Kidney (tissue), 14 donors: Measurements from ENCODE around the gene FBN1. TPM values are rescaled to one million over a fixed set of nuclear protein-coding genes. Genes with fewer than 3 reads are reported as not detected.

Experiments
- DNase-seq, 5 donors: peaks; one replicate each; pipeline ENCODE4 v3.0.0-alpha.2; 2013 to 2020
- FAIRE-seq: peaks from 2 replicates; lab custom pipeline; 2012; peaks lifted over from hg19 to GRCh38; lab: Jason Lieb, UNC
- H3K27ac ChIP-seq, 2 donors: one replicate each; pipeline ENCODE4 v1.7.0; 2013; ENCODE audit warnings: low read depth in 2 of 2, low read length in 2 of 2, inconsistent platforms in 1 of 2
- H3K27me3 ChIP-seq: one replicate; pipeline ENCODE4 v1.7.1; 2013; ENCODE audit warnings: low read length, inconsistent platforms; ENCODE audit not compliant: control insufficient read depth, insufficient read depth
- H3K36me3 ChIP-seq, 3 donors: one replicate each; pipeline versions ENCODE4 v1.7.0 to v1.7.1; 2013; ENCODE audit warnings: low read length in 3 of 3, control low read depth in 1 of 3, inconsistent platforms in 1 of 3; ENCODE audit not compliant: insufficient read depth in 3 of 3, control insufficient read depth in 2 of 3
- H3K4me1 ChIP-seq, 3 donors: one replicate each; pipeline versions ENCODE4 v1.7.0 to v1.7.1; 2013; ENCODE audit warnings: low read length in 3 of 3, inconsistent platforms in 1 of 3, low read depth in 1 of 3; ENCODE audit not compliant: control insufficient read depth in 2 of 3, insufficient read depth in 2 of 3
- H3K4me3 ChIP-seq, 3 donors: one replicate each; pipeline versions ENCODE4 v1.7.0 to v1.8.1; 2013; ENCODE audit warnings: low read length in 3 of 3, control low read depth in 1 of 3, inconsistent platforms in 1 of 3
- H3K9ac ChIP-seq, 3 donors: one replicate each; pipeline versions ENCODE4 v1.7.0 to v1.7.1; 2013; ENCODE audit warnings: low read length in 3 of 3, control low read depth in 1 of 3, inconsistent platforms in 1 of 3
- H3K9me3 ChIP-seq, 3 donors: one replicate each; pipeline versions ENCODE4 v1.7.0 to v1.7.1; 2013; ENCODE audit warnings: low read length in 3 of 3, control low read depth in 1 of 3, inconsistent platforms in 1 of 3; ENCODE audit not compliant: control insufficient read depth in 2 of 3, insufficient read depth in 1 of 3
- CTCF ChIP-seq: IDR thresholded peaks from 3 replicates; pipeline ENCODE4 v1.5.1; 2012; ENCODE audit warnings: mild to moderate bottlenecking, moderate library complexity, borderline replicate concordance; ENCODE audit not compliant: insufficient read depth; ENCODE audit errors: extremely low read depth
- intact Hi-C: fragments of 100-400 bp; cut with DNase I; formaldehyde crosslinking; loops from one replicate; pipeline ENCODE4 v1.11.1; 2022
- polyA plus RNA-seq: library from polyadenylated mRNA; stranded (reverse); fragments of 350-450 nt; fragmentation: Illumina TruSeq; extraction: RNeasy Lipid Tissue Mini Kit (QIAGEN cat#74804); gene quantifications from one replicate; pipeline ENCODE4 v1.2.3, GENCODE V29; 2014; ENCODE audit warnings: low read depth, low replicate concordance; ENCODE audit not compliant: insufficient read depth
- total RNA-seq: library from RNA; stranded (reverse); fragmentation: NEBNext Ultra II Directional; extraction: Animal tissue kit (Norgen Biotek cat#: 25700); gene quantifications from one replicate; pipeline ENCODE4 v1.2.1, GENCODE V29; 2021
- donor health status: control.
- donor health status: control.
- donor health status: control.
- donor health status: control.
- donor health status: control.
- donor health status: DM: yes; HTN: yes; CAD: no.
- donor health status: Normal renal cell carcinoma (clear cell type).

FBN1 gene
- total and polyA plus RNA-seq, 2 donors from 2014 or later: 2.4 to 30.8 TPM

GRCh38 chr15:48619446-48619845 lies 26.1 kb downstream of the FBN1 start:
- no peak for TF ChIP-seq CTCF
- no peaks in the 10 kb centered on the region for H3K9me3 ChIP-seq
- no peak for FAIRE-seq

GRCh38 chr15:48617619-48618018 lies 27.9 kb downstream of the FBN1 start:
- FAIRE-seq (no peak), DNase-seq (peak in 3 of 5 donors; percentile 25 to 75 (median 47))
- Histone ChIP-seq H3K27me3 (no peaks in the 10 kb centered on the region), H3K9ac (no peak overlapping the region), H3K27ac (no peak overlapping the region), H3K36me3 (no peaks in the 10 kb centered on the region), H3K4me1 (peaks cover 0 to 3% (median 3%) of the 10 kb centered on the region in 3 donors), H3K4me3 (no peak overlapping the region), H3K9me3 (no peaks in the 10 kb centered on the region)
- no peak for TF ChIP-seq CTCF
- intact Hi-C loops: no loop called here

More at GRCh38 chr15:48619446-48619845, 26.1 kb downstream of the FBN1 start:
- intact Hi-C loops: no loop called here
- no peak overlapping the region for H3K27ac ChIP-seq
- no peaks in the 10 kb centered on the region for H3K36me3 ChIP-seq
- peaks cover 0 to 3% (median 3%) of the 10 kb centered on the region in 3 donors for H3K4me1 ChIP-seq
- no peak overlapping the region for H3K9ac ChIP-seq
- H3K27me3 ChIP-seq: no peaks in the 10 kb centered on the region
- no peak for DNase-seq
- H3K4me3 ChIP-seq: no peak overlapping the region

- no peaks in the 10 kb centered on the region for H3K36me3 ChIP-seq
- H3K9me3 ChIP-seq: no peaks in the 10 kb centered on the region
- no peaks in the 10 kb centered on the region for H3K27me3 ChIP-seq
- peaks cover 0 to 3% (median 3%) of the 10 kb centered on the region in 3 donors for H3K4me1 ChIP-seq
- no peak overlapping the region for H3K27ac ChIP-seq
- no peak overlapping the region for H3K4me3 ChIP-seq
- H3K9ac ChIP-seq: no peak overlapping the region
- intact Hi-C loops: no loop called here
- no peak for TF ChIP-seq CTCF
- no peak for FAIRE-seq
- DNase-seq: no peak
Measured at GRCh38 chr15:48616216-48616615, 29.3 kb downstream of the FBN1 start.

GRCh38 chr15:48614051-48614450 lies 31.5 kb downstream of the FBN1 start:
- TF ChIP-seq CTCF: no peak
- FAIRE-seq: no peak
- H3K9ac ChIP-seq: no peak overlapping the region

More at GRCh38 chr15:48614051-48614450, 31.5 kb downstream of the FBN1 start:
- no peak for DNase-seq
- no peak overlapping the region for H3K27ac ChIP-seq
- no peaks in the 10 kb centered on the region for H3K9me3 ChIP-seq
- no peaks in the 10 kb centered on the region for H3K36me3 ChIP-seq
- H3K27me3 ChIP-seq: no peaks in the 10 kb centered on the region
- peaks cover 0 to 3% (median 3%) of the 10 kb centered on the region in 3 donors for H3K4me1 ChIP-seq
- intact Hi-C loops: no loop called here
- no peak overlapping the region for H3K4me3 ChIP-seq
